IMR-90 (cell line): ENCODE measurements around the gene EPB41L5. TPM values are rescaled to one million over a fixed set of nuclear protein-coding genes. Genes with fewer than 3 reads are reported as not detected.

Experiments used
- ATAC-seq: fragments of 200-7000 bp; cut with Tn5 transposase; 2 replicates; pipeline ENCODE4 v1.9.1; 2020; ENCODE audit warnings: low read depth, mild to moderate bottlenecking, moderate library complexity
- BruUV-seq: library from RNA; stranded (reverse); fragments of 400-500 nt; replicated peaks from 2 replicates; lab custom pipeline; 2021; lab: Mats Ljungman, UMichigan
- CTCF ChIA-PET: fragments of 300-600 bp; formaldehyde crosslinking; extraction: SDS; loops from one replicate; lab custom pipeline; 2021; ENCODE audit warnings: antibody characterized with exemption; lab: Yijun Ruan, JAX
- POLR2A ChIA-PET: fragments of 300-600 bp; sonication (Branson Sonifier 250); formaldehyde crosslinking; loops from one replicate; lab custom pipeline; 2022; ENCODE audit warnings: antibody characterized with exemption; ENCODE audit not compliant: unreplicated experiment; lab: Charles Lee
- DNase-seq: peaks from one replicate; pipeline ENCODE4 v3.0.0; 2013
- H2AFZ ChIP-seq: replicated peaks from 2 replicates; pipeline ENCODE3; 2013; ENCODE audit warnings: low read length, mild to moderate bottlenecking; ENCODE audit not compliant: poor library complexity
- H2AK5ac ChIP-seq: 2 replicates; pipeline ENCODE4 v1.6.1; 2013; ENCODE audit warnings: low read depth, low read length, inconsistent platforms
- H2AK9ac ChIP-seq: replicated peaks from 2 replicates; pipeline ENCODE3; 2013; ENCODE audit warnings: mild to moderate bottlenecking, low read depth, low read length, moderate library complexity; ENCODE audit not compliant: poor library complexity
- H2BK120ac ChIP-seq: 2 replicates; pipeline ENCODE4 v1.6.1; 2013; ENCODE audit warnings: low read depth, low read length, inconsistent platforms
- H2BK15ac ChIP-seq: 3 replicates; pipeline ENCODE4 v1.6.1; 2013; ENCODE audit warnings: low read depth, low read length, inconsistent platforms
- H2BK20ac ChIP-seq: 2 replicates; pipeline ENCODE4 v1.6.1; 2013; ENCODE audit warnings: low read depth, mild to moderate bottlenecking, inconsistent platforms, low read length, moderate library complexity
- H2BK5ac ChIP-seq: 2 replicates; pipeline ENCODE4 v1.6.1; 2013; ENCODE audit warnings: mild to moderate bottlenecking, low read depth, low read length, inconsistent platforms; ENCODE audit not compliant: poor library complexity, severe bottlenecking
- H3K14ac ChIP-seq: replicated peaks from 2 replicates; pipeline ENCODE4 v1.6.1; 2013; ENCODE audit warnings: low read depth, low read length, inconsistent platforms
- H3K18ac ChIP-seq: 2 replicates; pipeline ENCODE4 v1.6.1; 2013; ENCODE audit warnings: low read depth, low read length, control low read depth
- H3K23ac ChIP-seq: 2 replicates; pipeline ENCODE4 v1.6.1; 2013; ENCODE audit warnings: low read depth, low read length, inconsistent platforms
- H3K27ac ChIP-seq: 2 replicates; pipeline ENCODE4 v1.5.1; 2013; ENCODE audit warnings: mild to moderate bottlenecking, control low read depth, low read length; ENCODE audit not compliant: insufficient read depth
- H3K27me3 ChIP-seq: 2 replicates; pipeline ENCODE4 v1.6.1; 2013; ENCODE audit warnings: low read length; ENCODE audit not compliant: control insufficient read depth, insufficient read depth
- H3K36me3 ChIP-seq: 2 replicates; pipeline ENCODE4 v1.6.1; 2013; ENCODE audit warnings: low read length, mixed read lengths; ENCODE audit not compliant: control insufficient read depth, insufficient read depth
- H3K4ac ChIP-seq: 2 replicates; pipeline ENCODE4 v1.6.1; 2013; ENCODE audit warnings: low read depth, low read length, inconsistent platforms
- H3K4me1 ChIP-seq: 2 replicates; pipeline ENCODE4 v1.6.1; 2013; ENCODE audit warnings: low read length, mixed read lengths; ENCODE audit not compliant: control insufficient read depth, insufficient read depth
- H3K4me2 ChIP-seq: 2 replicates; pipeline ENCODE4 v1.6.1; 2013; ENCODE audit warnings: low read depth, mild to moderate bottlenecking, control low read depth, low read length, moderate library complexity
- H3K4me3 ChIP-seq: 2 replicates; pipeline ENCODE4 v1.5.1; 2013; ENCODE audit warnings: low read depth, mild to moderate bottlenecking, control low read depth, low read length, moderate library complexity; ENCODE audit not compliant: insufficient read depth
- H3K56ac ChIP-seq: 2 replicates; pipeline ENCODE4 v1.6.1; 2013; ENCODE audit warnings: low read length, inconsistent platforms; ENCODE audit not compliant: insufficient read depth; ENCODE audit errors: extremely low read depth
- H3K79me1 ChIP-seq, 2 experiments: 2 replicates each; pipeline ENCODE4 v1.6.1; 2013; ENCODE audit warnings: low read length in 2 of 2, inconsistent platforms in 1 of 2, low read depth in 1 of 2
- H3K9ac ChIP-seq: 2 replicates; pipeline ENCODE4 v1.6.1; 2013; ENCODE audit warnings: low read depth, low read length, control low read depth
- H3K9me1 ChIP-seq: 2 replicates; pipeline ENCODE4 v1.6.1; 2013; ENCODE audit warnings: low read length, inconsistent platforms; ENCODE audit not compliant: insufficient read depth
- H3K9me3 ChIP-seq: 2 replicates; pipeline ENCODE4 v1.6.1; 2013; ENCODE audit warnings: low read length; ENCODE audit not compliant: control insufficient read depth, insufficient read depth
- H4K20me1 ChIP-seq: 2 replicates; pipeline ENCODE4 v1.6.1; 2013; ENCODE audit warnings: low read length, inconsistent platforms; ENCODE audit not compliant: insufficient read depth
- H4K5ac ChIP-seq: 2 replicates; pipeline ENCODE4 v1.6.1; 2013; ENCODE audit warnings: mild to moderate bottlenecking, low read depth, low read length, control low read depth
- H4K8ac ChIP-seq, 2 experiments: 2 replicates each; pipeline ENCODE4 v1.6.1; 2013; ENCODE audit warnings: low read depth in 2 of 2, low read length in 2 of 2, control low read depth in 1 of 2, inconsistent platforms in 1 of 2
- H4K91ac ChIP-seq: 2 replicates; pipeline ENCODE4 v1.6.1; 2013; ENCODE audit warnings: low read depth, low read length, inconsistent platforms; ENCODE audit not compliant: insufficient read depth
- CEBPB ChIP-seq: IDR thresholded peaks from 2 replicates; pipeline ENCODE4 v1.6.1; 2012; ENCODE audit warnings: low read depth, low read length, improper control_type of control experiment
- CHD1 ChIP-seq: IDR thresholded peaks from 2 replicates; pipeline ENCODE4 v1.6.1; 2012; ENCODE audit warnings: low read depth, low read length, improper control_type of control experiment
- FOS ChIP-seq: fragments of 150-350 bp; IDR thresholded peaks from 2 replicates; pipeline ENCODE4 v1.6.1; 2016; ENCODE audit warnings: low read depth, low read length
- MAFK ChIP-seq: IDR thresholded peaks from 2 replicates; pipeline ENCODE4 v1.6.1; 2012; ENCODE audit warnings: low read depth, low read length, improper control_type of control experiment
- MXI1 ChIP-seq: IDR thresholded peaks from 2 replicates; pipeline ENCODE4 v1.6.1; 2012; ENCODE audit warnings: low read depth, mild to moderate bottlenecking, low read length, moderate library complexity, borderline replicate concordance
- NFE2L2 ChIP-seq: fragments of 150-350 bp; IDR thresholded peaks from 2 replicates; pipeline ENCODE4 v1.6.1; 2016; ENCODE audit warnings: low read depth, mild to moderate bottlenecking, low read length
- POLR2A ChIP-seq: IDR thresholded peaks from 2 replicates; pipeline ENCODE4 v1.6.1; 2012; ENCODE audit warnings: mild to moderate bottlenecking, low read depth, low read length
- RCOR1 ChIP-seq: IDR thresholded peaks from 2 replicates; pipeline ENCODE4 v1.6.1; 2012; ENCODE audit warnings: mild to moderate bottlenecking, low read length, improper control_type of control experiment; ENCODE audit not compliant: insufficient replicate concordance
- RFX5 ChIP-seq: IDR thresholded peaks from 2 replicates; pipeline ENCODE4 v1.8.0; 2012; ENCODE audit warnings: low read depth, mild to moderate bottlenecking, low read length, moderate library complexity
- SMC3 ChIP-seq: fragments of 150-350 bp; IDR thresholded peaks from 2 replicates; pipeline ENCODE4 v1.6.1; 2016; ENCODE audit warnings: low read depth, mild to moderate bottlenecking, antibody characterized with exemption, low read length, moderate library complexity
- WGBS, 2 experiments: methylation state at CpG; one replicate each; pipeline versions ENCODE4 v1.1.5 to v1.1.7; 2013; ENCODE audit warnings: missing lambda C conversion rate in 2 of 2; ENCODE audit not compliant: insufficient read length in 1 of 2; ENCODE audit errors: extremely low coverage in 2 of 2; 5-methylcytosine and 5-hydroxymethylcytosine counted together
- dilution Hi-C: fragments of 300-500 bp; cut with HindIII; formaldehyde crosslinking; loops from one replicate; pipeline ENCODE4 v1.14.3; 2018; ENCODE audit warnings: low sequenced_read_pairs; ENCODE audit not compliant: unreplicated experiment
- in situ Hi-C: fragments of 300-500 bp; cut with MboI; formaldehyde crosslinking; loops from 3 replicates; pipeline ENCODE4 v1.14.3; 2019; ENCODE audit warnings: low sequenced_read_pairs, inconsistent platforms, mixed read lengths
- intact Hi-C: fragments of 100-400 bp; cut with micrococcal nuclease; formaldehyde crosslinking; loops from 2 replicates; pipeline ENCODE4 v1.10.0; 2022
- polyA plus RNA-seq, 3 experiments: library from polyadenylated mRNA; depleted of rRNA; stranded (reverse); fragments of >200 nt; gene quantifications; 2 replicates each; pipeline ENCODE4 v1.2.3, GENCODE V29; 2012; ENCODE audit warnings: low replicate concordance in 1 of 3
- total RNA-seq: library from RNA; depleted of rRNA; stranded (reverse); fragments of >200 nt; gene quantifications from 2 replicates; pipeline ENCODE4 v1.2.3, GENCODE V29; 2012

Gene EPB41L5
- total and polyA plus RNA-seq, 2 of the 4 experiments (the other 2 are of a cell fraction): 5.1 to 10.6 TPM

DNA sequence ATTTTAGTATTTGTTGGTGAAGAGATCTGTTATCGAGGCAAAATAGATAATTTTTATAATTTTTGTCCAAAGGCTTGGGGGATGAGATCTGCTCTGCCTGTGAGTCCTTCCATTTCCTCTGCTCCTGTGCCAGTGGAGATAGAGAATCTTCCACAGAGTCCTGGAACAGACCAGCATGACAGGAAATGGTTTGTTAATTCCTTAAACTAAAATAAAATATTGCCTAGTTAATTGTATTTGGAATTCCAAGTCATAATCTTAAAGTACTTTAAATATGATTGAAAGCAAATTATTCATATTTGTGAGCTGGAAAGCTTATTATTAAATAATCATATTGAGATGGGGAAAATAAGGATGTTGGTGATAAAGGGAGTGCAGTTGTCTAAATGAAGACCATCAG is 87.8 kb downstream of the EPB41L5 start:
- CTCF ChIA-PET: no interaction called here
- Histone ChIP-seq H3K4ac (no peak overlapping the region), H3K4me1 (peaks cover 4% of the 10 kb centered on the region), H4K20me1 (no peaks in the 10 kb centered on the region), H3K56ac (no peak overlapping the region), H2BK120ac (no peak overlapping the region), H3K27me3 (no peaks in the 10 kb centered on the region), H2AK5ac (no peak overlapping the region), H3K9me1 (no peaks in the 10 kb centered on the region), H2BK5ac (no peak overlapping the region), H4K5ac (no peak overlapping the region), H3K9ac (no peak overlapping the region), H3K14ac (no peak overlapping the region), H2AK9ac (no peak overlapping the region), H3K4me3 (no peak overlapping the region), H3K23ac (no peak overlapping the region), H3K79me1 (no peaks in the 10 kb centered on the region; a peak in 1 of 4 replicates), H4K91ac (no peak overlapping the region), H3K27ac (no peak overlapping the region), H3K4me2 (no peak overlapping the region), H2BK20ac (no peak overlapping the region), H3K18ac (no peak overlapping the region), H4K8ac (no peak overlapping the region), H2BK15ac (no peak overlapping the region), H3K9me3 (no peaks in the 10 kb centered on the region), H3K36me3 (no peaks in the 10 kb centered on the region), H2AFZ (no peak overlapping the region)
- intact Hi-C loops (loop anchor here (5.0 kb wide), 1 partner anchor 88 kb away; the partner anchor contains the start of gene EPB41L5), in situ Hi-C loops (no loop called here), dilution Hi-C loops (no loop called here)
- ATAC-seq (no peak), DNase-seq (no peak)
- no CpG with 5 or more reads among the region's 1 CpG for WGBS, 2 experiments
- TF ChIP-seq RCOR1 (no peak), MAFK (no peak), POLR2A (no peak), MXI1 (no peak), SMC3 (no peak), NFE2L2 (no peak), CHD1 (no peak), CEBPB (no peak), RFX5 (no peak), FOS (no peak)
- POLR2A ChIA-PET: no interaction called here
- BruUV-seq: no TSS peak
